ENCODE measurements around the gene SOX18. TPM values are rescaled to one million over a fixed set of nuclear protein-coding genes. Genes with fewer than 3 reads are reported as not detected.
A peak's percentile ranks its signal among the peaks of the same experiment; 100 is the strongest.

Gene SOX18
- total and polyA plus RNA-seq, 2 of the 13 experiments (the other 11 are each of a cell fraction or from before 2014, with no cell fraction given), result 1.6 to 1.9 TPM

DNA sequence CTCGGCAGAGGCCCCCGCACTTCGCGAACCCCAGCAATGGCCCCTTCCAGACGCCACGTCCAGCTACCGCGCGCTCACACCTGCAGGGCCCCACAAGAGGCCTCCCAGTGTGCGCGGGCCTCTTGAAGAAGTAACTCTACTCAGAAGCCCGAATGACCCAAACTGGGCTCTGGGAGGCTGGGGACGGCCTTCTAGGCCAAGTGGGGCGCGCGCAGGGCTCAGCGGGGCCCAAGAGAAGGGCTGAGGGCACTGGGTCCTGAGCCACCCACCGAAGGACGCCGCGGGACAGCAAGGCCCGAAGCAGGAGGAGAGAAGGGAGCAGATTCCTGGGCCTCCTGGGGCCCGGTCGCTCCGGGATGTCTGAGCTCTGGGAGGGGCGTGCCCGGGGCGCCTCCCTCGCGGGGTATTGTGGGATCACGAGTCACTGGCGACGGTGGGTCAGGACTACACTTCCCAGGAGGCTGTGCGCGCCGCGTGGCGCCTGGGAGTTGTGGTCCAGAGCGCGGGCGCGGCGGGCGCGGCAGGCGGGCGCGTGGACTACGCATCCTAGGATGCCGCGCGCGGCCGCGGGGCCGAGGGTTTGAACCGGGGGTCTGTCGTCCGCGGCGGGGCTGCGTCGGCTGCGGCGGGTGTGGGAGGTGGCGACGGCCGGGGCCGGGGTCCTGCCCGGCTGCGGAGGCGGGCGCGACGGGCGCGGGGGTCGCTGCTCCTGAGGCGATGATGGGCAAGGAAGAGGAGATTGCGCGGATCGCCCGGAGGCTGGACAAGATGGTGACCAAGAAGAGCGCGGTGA lies 13.4 kb upstream of the SOX18 start, which contains the start of gene TCEA2 (continued):
- TF ChIP-seq, protein P1, sequence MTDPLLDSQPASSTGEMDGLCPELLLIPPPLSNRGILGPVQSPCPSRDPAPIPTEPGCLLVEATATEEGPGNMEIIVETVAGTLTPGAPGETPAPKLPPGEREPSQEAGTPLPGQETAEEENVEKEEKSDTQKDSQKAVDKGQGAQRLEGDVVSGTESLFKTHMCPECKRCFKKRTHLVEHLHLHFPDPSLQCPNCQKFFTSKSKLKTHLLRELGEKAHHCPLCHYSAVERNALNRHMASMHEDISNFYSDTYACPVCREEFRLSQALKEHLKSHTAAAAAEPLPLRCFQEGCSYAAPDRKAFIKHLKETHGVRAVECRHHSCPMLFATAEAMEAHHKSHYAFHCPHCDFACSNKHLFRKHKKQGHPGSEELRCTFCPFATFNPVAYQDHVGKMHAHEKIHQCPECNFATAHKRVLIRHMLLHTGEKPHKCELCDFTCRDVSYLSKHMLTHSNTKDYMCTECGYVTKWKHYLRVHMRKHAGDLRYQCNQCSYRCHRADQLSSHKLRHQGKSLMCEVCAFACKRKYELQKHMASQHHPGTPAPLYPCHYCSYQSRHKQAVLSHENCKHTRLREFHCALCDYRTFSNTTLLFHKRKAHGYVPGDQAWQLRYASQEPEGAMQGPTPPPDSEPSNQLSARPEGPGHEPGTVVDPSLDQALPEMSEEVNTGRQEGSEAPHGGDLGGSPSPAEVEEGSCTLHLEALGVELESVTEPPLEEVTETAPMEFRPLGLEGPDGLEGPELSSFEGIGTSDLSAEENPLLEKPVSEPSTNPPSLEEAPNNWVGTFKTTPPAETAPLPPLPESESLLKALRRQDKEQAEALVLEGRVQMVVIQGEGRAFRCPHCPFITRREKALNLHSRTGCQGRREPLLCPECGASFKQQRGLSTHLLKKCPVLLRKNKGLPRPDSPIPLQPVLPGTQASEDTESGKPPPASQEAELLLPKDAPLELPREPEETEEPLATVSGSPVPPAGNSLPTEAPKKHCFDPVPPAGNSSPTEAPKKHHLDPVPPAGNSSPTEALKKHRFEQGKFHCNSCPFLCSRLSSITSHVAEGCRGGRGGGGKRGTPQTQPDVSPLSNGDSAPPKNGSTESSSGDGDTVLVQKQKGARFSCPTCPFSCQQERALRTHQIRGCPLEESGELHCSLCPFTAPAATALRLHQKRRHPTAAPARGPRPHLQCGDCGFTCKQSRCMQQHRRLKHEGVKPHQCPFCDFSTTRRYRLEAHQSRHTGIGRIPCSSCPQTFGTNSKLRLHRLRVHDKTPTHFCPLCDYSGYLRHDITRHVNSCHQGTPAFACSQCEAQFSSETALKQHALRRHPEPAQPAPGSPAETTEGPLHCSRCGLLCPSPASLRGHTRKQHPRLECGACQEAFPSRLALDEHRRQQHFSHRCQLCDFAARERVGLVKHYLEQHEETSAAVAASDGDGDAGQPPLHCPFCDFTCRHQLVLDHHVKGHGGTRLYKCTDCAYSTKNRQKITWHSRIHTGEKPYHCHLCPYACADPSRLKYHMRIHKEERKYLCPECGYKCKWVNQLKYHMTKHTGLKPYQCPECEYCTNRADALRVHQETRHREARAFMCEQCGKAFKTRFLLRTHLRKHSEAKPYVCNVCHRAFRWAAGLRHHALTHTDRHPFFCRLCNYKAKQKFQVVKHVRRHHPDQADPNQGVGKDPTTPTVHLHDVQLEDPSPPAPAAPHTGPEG (CRISPR knock-in tag; IDR thresholded peaks at IDR 0.05), result no peak; the same call in 1 of the 2 replicates
- TF ChIP-seq XRCC5 (optimal IDR thresholded peaks at IDR 0.05; ENCODE audit: low read length), result peak; percentile 81
- peak; percentile 63 for TF ChIP-seq ZBTB38 (CRISPR knock-in tag; IDR thresholded peaks at IDR 0.05)
- TF ChIP-seq RARG (CRISPR knock-in tag; IDR thresholded peaks at IDR 0.05; ENCODE audit: low read depth), result no peak
- TF ChIP-seq AHR (CRISPR knock-in tag; IDR thresholded peaks at IDR 0.05), result peak; percentile 96
- no peak; the same call in 1 of the 2 replicates for TF ChIP-seq ZNF12 (CRISPR knock-in tag; IDR thresholded peaks at IDR 0.05)
- no peak for TF ChIP-seq ONECUT2 (CRISPR knock-in tag; IDR thresholded peaks at IDR 0.05)
- TF ChIP-seq, protein P2, sequence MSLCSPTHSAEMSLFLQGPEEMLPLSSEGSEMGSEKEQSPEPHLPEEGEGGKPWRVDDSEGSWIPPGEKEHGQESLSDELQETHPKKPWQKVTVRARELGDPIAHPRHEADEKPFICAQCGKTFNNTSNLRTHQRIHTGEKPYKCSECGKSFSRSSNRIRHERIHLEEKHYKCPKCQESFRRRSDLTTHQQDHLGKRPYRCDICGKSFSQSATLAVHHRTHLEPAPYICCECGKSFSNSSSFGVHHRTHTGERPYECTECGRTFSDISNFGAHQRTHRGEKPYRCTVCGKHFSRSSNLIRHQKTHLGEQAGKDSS (CRISPR knock-in tag; IDR thresholded peaks at IDR 0.05; ENCODE audit: borderline replicate concordance, low read depth), result no peak; the same call in 1 of the 2 replicates
- no peak for TF ChIP-seq SOX13 (IDR thresholded peaks at IDR 0.05)
- TF ChIP-seq SOX13 (CRISPR knock-in tag; conservative IDR thresholded peaks at IDR 0.05 in 1 of 2, IDR thresholded peaks at IDR 0.05 in 1 of 2), result peak in 1 of 2 experiments; percentile 55; a peak in 1 of 4 replicates
- TF ChIP-seq DNMT1 (CRISPR knock-in tag; IDR thresholded peaks at IDR 0.05), result peak; percentile 82
- TF ChIP-seq ZNF577 (CRISPR knock-in tag; IDR thresholded peaks at IDR 0.05; ENCODE audit: borderline replicate concordance, low read depth), result no peak
- TF ChIP-seq, protein P3, sequence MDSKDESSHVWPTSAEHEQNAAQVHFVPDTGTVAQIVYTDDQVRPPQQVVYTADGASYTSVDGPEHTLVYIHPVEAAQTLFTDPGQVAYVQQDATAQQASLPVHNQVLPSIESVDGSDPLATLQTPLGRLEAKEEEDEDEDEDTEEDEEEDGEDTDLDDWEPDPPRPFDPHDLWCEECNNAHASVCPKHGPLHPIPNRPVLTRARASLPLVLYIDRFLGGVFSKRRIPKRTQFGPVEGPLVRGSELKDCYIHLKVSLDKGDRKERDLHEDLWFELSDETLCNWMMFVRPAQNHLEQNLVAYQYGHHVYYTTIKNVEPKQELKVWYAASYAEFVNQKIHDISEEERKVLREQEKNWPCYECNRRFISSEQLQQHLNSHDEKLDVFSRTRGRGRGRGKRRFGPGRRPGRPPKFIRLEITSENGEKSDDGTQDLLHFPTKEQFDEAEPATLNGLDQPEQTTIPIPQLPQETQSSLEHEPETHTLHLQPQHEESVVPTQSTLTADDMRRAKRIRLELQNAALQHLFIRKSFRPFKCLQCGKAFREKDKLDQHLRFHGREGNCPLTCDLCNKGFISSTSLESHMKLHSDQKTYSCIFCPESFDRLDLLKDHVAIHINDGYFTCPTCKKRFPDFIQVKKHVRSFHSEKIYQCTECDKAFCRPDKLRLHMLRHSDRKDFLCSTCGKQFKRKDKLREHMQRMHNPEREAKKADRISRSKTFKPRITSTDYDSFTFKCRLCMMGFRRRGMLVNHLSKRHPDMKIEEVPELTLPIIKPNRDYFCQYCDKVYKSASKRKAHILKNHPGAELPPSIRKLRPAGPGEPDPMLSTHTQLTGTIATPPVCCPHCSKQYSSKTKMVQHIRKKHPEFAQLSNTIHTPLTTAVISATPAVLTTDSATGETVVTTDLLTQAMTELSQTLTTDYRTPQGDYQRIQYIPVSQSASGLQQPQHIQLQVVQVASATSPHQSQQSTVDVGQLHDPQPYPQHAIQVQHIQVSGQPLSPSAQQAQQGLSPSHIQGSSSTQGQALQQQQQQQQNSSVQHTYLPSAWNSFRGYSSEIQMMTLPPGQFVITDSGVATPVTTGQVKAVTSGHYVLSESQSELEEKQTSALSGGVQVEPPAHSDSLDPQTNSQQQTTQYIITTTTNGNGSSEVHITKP (CRISPR knock-in tag; IDR thresholded peaks at IDR 0.05; ENCODE audit: low read depth), result peak; percentile 58; the same call in 1 of the 2 replicates
- no peak for TF ChIP-seq ZNF780A (CRISPR knock-in tag; IDR thresholded peaks at IDR 0.05)
- TF ChIP-seq, protein P4, sequence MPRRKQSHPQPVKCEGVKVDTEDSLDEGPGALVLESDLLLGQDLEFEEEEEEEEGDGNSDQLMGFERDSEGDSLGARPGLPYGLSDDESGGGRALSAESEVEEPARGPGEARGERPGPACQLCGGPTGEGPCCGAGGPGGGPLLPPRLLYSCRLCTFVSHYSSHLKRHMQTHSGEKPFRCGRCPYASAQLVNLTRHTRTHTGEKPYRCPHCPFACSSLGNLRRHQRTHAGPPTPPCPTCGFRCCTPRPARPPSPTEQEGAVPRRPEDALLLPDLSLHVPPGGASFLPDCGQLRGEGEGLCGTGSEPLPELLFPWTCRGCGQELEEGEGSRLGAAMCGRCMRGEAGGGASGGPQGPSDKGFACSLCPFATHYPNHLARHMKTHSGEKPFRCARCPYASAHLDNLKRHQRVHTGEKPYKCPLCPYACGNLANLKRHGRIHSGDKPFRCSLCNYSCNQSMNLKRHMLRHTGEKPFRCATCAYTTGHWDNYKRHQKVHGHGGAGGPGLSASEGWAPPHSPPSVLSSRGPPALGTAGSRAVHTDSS (CRISPR knock-in tag; conservative IDR thresholded peaks at IDR 0.05), result peak; percentile 100
- no peak for TF ChIP-seq PLRG1 (conservative IDR thresholded peaks at IDR 0.05)

All from HepG2 (cell line).